Endothelial cell of umbilical vein (primary cell): ENCODE measurements around the gene NEK7. TPM values are rescaled to one million over a fixed set of nuclear protein-coding genes. Genes with fewer than 3 reads are reported as not detected.

Experiments used
- BruUV-seq: library from RNA; stranded (reverse); fragments of 400-500 nt; replicated peaks from 2 replicates; lab custom pipeline; 2021; lab: Mats Ljungman, UMichigan
- CTCF ChIA-PET: fragments of 300-600, 350-600 bp; sonication (Branson Sonifier 250); formaldehyde crosslinking; loops from one replicate; lab custom pipeline; 2021; ENCODE audit warnings: antibody characterized with exemption, inconsistent platforms; lab: Charles Lee
- POLR2A ChIA-PET: fragments of 300-600, 350-600 bp; sonication (Branson Sonifier 250); formaldehyde crosslinking; loops from one replicate; lab custom pipeline; 2021; ENCODE audit warnings: antibody characterized with exemption, inconsistent platforms; lab: Charles Lee
- DNase-seq: peaks from one replicate; pipeline ENCODE4 v3.0.0-alpha.2; 2011; ENCODE audit warnings: low read depth, low spot score
- FAIRE-seq: peaks from 2 replicates; lab custom pipeline; 2011; peaks lifted over from hg19 to GRCh38; lab: Jason Lieb, UNC
- H2AFZ ChIP-seq: 2 replicates; pipeline ENCODE4 v1.6.0; 2012; ENCODE audit warnings: low read depth, low read length, control low read depth, inconsistent platforms
- H3K27ac ChIP-seq: 2 replicates; pipeline ENCODE4 v1.5.1; 2011; ENCODE audit warnings: low read depth, mild to moderate bottlenecking, control low read depth, low read length, moderate library complexity; ENCODE audit not compliant: insufficient read depth
- H3K27me3 ChIP-seq, 2 experiments: 2 replicates each; pipeline versions ENCODE4 v1.6.0 to v1.6.1; 2011; ENCODE audit warnings: low read length in 2 of 2, mixed read lengths in 1 of 2; ENCODE audit not compliant: control insufficient read depth in 2 of 2, insufficient read depth in 2 of 2
- H3K36me3 ChIP-seq, 2 experiments: 2 replicates in 1 of 2; 3 replicates in 1 of 2; pipeline ENCODE4 v1.5.1; 2011; ENCODE audit warnings: low read length in 2 of 2, mild to moderate bottlenecking in 1 of 2, moderate library complexity in 1 of 2; ENCODE audit not compliant: control insufficient read depth in 2 of 2, insufficient read depth in 2 of 2; ENCODE audit errors: extremely low read depth in 1 of 2
- H3K4me1 ChIP-seq: 3 replicates; pipeline ENCODE4 v1.5.1; 2011; ENCODE audit warnings: mild to moderate bottlenecking, low read length; ENCODE audit not compliant: control insufficient read depth, insufficient read depth; ENCODE audit errors: extremely low read depth
- H3K4me2 ChIP-seq: 2 replicates; pipeline ENCODE4 v1.6.1; 2011; ENCODE audit warnings: low read length, control low read depth, mixed read lengths; ENCODE audit not compliant: insufficient read depth
- H3K4me3 ChIP-seq, 3 experiments: fragments of 200-600 bp in 1 of 3; sonication (generic), shearing (Covaris generic) in 1 of 3; replicated peaks in 1 of 3; 2 replicates each; pipeline ENCODE4 v1.5.1; 2011 to 2016; ENCODE audit warnings: control low read depth in 3 of 3, low read length in 3 of 3, mild to moderate bottlenecking in 2 of 3, inconsistent platforms in 1 of 3, low read depth in 1 of 3, moderate library complexity in 1 of 3; ENCODE audit not compliant: insufficient read depth in 1 of 3
- H3K79me2 ChIP-seq: 2 replicates; pipeline ENCODE4 v1.6.0; 2012; ENCODE audit warnings: low read length, inconsistent platforms; ENCODE audit not compliant: control insufficient read depth, insufficient read depth
- H3K9ac ChIP-seq: replicated peaks from 2 replicates; pipeline ENCODE3; 2011; ENCODE audit warnings: low read length, control low read depth; ENCODE audit not compliant: insufficient read depth; ENCODE audit errors: extremely low read depth
- H3K9me1 ChIP-seq: replicated peaks from 3 replicates; pipeline ENCODE4 v1.6.0; 2011; ENCODE audit warnings: mild to moderate bottlenecking, low read length; ENCODE audit not compliant: control insufficient read depth, insufficient read depth; ENCODE audit errors: extremely low read depth
- H3K9me3 ChIP-seq: replicated peaks from 2 replicates; pipeline ENCODE4 v1.5.1; 2012; ENCODE audit warnings: low read length, inconsistent platforms; ENCODE audit not compliant: control insufficient read depth, insufficient read depth
- H4K20me1 ChIP-seq: replicated peaks from 2 replicates; pipeline ENCODE3; 2011; ENCODE audit warnings: mild to moderate bottlenecking, low read length; ENCODE audit not compliant: control insufficient read depth, insufficient read depth; ENCODE audit errors: extremely low read depth
- EZH2 ChIP-seq: IDR thresholded peaks from 2 replicates; pipeline ENCODE4 v1.6.1; 2012; ENCODE audit warnings: borderline replicate concordance, low read depth, mild to moderate bottlenecking, moderate library complexity, low read length, inconsistent platforms; ENCODE audit not compliant: severe bottlenecking
- FOS ChIP-seq: IDR thresholded peaks from 2 replicates; pipeline ENCODE4 v1.6.1; 2011; ENCODE audit warnings: mild to moderate bottlenecking, low read length, moderate library complexity, borderline replicate concordance; ENCODE audit not compliant: insufficient read depth
- GATA2 ChIP-seq: IDR thresholded peaks from 2 replicates; pipeline ENCODE4 v1.7.0; 2011; ENCODE audit warnings: low read depth, mild to moderate bottlenecking, moderate library complexity, mixed read lengths, low read length; ENCODE audit not compliant: insufficient read length, insufficient read depth
- JUN ChIP-seq: IDR thresholded peaks from 2 replicates; pipeline ENCODE4 v1.6.1; 2011; ENCODE audit warnings: borderline replicate concordance, low read depth; ENCODE audit not compliant: insufficient read length, insufficient read depth
- MYC ChIP-seq: IDR thresholded peaks from one replicate; pipeline ENCODE4 v1.6.1; 2011; ENCODE audit warnings: mild to moderate bottlenecking, low read depth, low read length
- POLR2A ChIP-seq: IDR thresholded peaks from 2 replicates; pipeline ENCODE4 v1.6.1; 2012; ENCODE audit warnings: low read depth, mild to moderate bottlenecking, control low read depth, low read length
- POLR2AphosphoS5 ChIP-seq: IDR thresholded peaks from 2 replicates; pipeline ENCODE4 v1.6.1; 2012; ENCODE audit warnings: low read depth, mild to moderate bottlenecking, control low read depth, low read length, moderate library complexity; ENCODE audit not compliant: insufficient read depth
- dilution Hi-C: fragments of 300-500 bp; cut with MboI; formaldehyde crosslinking; loops from one replicate; pipeline ENCODE4 v1.15.0; 2019; ENCODE audit warnings: low sequenced_read_pairs; ENCODE audit not compliant: extremely low pct_ligation_motif_present
- intact Hi-C: fragments of 100-400 bp; cut with micrococcal nuclease; formaldehyde crosslinking; loops from one replicate; pipeline ENCODE4 v1.10.0; 2022
- polyA plus RNA-seq, 4 experiments: library from polyadenylated mRNA; depleted of rRNA in 3 of 4; stranded (reverse) in 3 of 4; unstranded in 1 of 4; fragments of >200 nt; gene quantifications; 2 replicates each; pipeline versions ENCODE4 v1.2.1 to v1.2.3, GENCODE V29; 2011 to 2012; ENCODE audit warnings: missing spikeins in 1 of 4
- total RNA-seq: library from RNA; stranded (reverse); gene quantifications from 2 replicates; pipeline ENCODE4 v1.2.3, GENCODE V29; 2021
- TF ChIP-seq, protein P1 (sequence below): IDR thresholded peaks from 2 replicates; pipeline ENCODE4 v1.6.1; 2011; ENCODE audit not compliant: insufficient read depth, insufficient read length
- TF ChIP-seq, protein P2 (sequence below), 2 donors: IDR thresholded peaks; 1 replicate in 1 of 2; 2 replicates in 1 of 2; pipeline ENCODE4 v1.5.1; 2011; ENCODE audit warnings: low read length in 2 of 2, mild to moderate bottlenecking in 2 of 2, moderate library complexity in 2 of 2, control low read depth in 1 of 2, inconsistent platforms in 1 of 2, low read depth in 1 of 2; ENCODE audit not compliant: insufficient read depth in 1 of 2; ENCODE audit errors: extremely low read depth in 1 of 2

The NEK7 gene
- total and polyA plus RNA-seq, 2 donors (not counting 3 experiments of a cell fraction or from before 2014, with no cell fraction given), result 22.6 to 45.7 TPM

DNA sequence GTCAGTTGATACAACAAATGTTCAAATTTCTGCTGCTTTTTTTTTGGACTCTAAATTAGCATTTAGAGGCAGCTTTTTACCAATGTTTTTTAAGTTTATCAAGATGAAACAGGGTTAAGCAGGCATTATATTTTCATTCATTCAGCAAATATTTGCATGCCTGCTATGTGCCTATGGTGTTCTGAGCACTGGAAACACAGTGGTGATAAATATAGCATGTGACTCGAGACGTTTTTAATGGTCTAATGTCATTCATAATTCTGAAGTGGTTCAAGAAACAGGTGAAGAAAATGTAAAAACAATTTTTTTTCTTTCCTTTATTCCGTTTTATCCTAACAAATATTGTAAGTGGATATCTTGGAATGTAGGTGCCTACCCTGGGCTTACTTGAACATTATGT lies 26.8 kb downstream of the NEK7 start:
- intact Hi-C loops, result no loop called here
- Histone ChIP-seq H3K4me3 (no peak overlapping the region), H4K20me1 (peaks cover 22% of the 10 kb centered on the region), H3K79me2 (peaks cover 96% of the 10 kb centered on the region), H3K4me1 (peaks cover 11% of the 10 kb centered on the region), H3K27me3 (no peaks in the 10 kb centered on the region), H3K36me3 (no peaks in the 10 kb centered on the region), H3K4me2 (no peak overlapping the region), H3K27ac (no peak overlapping the region), H2AFZ (no peak overlapping the region), H3K9me1 (no peaks in the 10 kb centered on the region), H3K9me3 (no peaks in the 10 kb centered on the region), H3K9ac (no peak overlapping the region)
- dilution Hi-C loops, result no loop called here
- CTCF ChIA-PET, result interaction anchor here (1.0 to 1.5 kb wide), 2 partner anchors 10 to 13 kb away, joined by 3 to 4 read pairs; no protein-coding TSS in a partner anchor
- DNase-seq (no peak), FAIRE-seq (no peak)
- POLR2A ChIA-PET, result interaction anchor here (0.6 kb wide), 1 partner anchor 10 kb away, joined by 3 read pairs; no protein-coding TSS in a partner anchor
- no TSS peak for BruUV-seq
- no peak for TF ChIP-seq GATA2
- no peak for TF ChIP-seq FOS
- TF ChIP-seq MYC, result no peak
- no peak for TF ChIP-seq JUN
- TF ChIP-seq, protein P1, sequence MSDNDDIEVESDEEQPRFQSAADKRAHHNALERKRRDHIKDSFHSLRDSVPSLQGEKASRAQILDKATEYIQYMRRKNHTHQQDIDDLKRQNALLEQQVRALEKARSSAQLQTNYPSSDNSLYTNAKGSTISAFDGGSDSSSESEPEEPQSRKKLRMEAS, result no peak
- TF ChIP-seq, protein P2, sequence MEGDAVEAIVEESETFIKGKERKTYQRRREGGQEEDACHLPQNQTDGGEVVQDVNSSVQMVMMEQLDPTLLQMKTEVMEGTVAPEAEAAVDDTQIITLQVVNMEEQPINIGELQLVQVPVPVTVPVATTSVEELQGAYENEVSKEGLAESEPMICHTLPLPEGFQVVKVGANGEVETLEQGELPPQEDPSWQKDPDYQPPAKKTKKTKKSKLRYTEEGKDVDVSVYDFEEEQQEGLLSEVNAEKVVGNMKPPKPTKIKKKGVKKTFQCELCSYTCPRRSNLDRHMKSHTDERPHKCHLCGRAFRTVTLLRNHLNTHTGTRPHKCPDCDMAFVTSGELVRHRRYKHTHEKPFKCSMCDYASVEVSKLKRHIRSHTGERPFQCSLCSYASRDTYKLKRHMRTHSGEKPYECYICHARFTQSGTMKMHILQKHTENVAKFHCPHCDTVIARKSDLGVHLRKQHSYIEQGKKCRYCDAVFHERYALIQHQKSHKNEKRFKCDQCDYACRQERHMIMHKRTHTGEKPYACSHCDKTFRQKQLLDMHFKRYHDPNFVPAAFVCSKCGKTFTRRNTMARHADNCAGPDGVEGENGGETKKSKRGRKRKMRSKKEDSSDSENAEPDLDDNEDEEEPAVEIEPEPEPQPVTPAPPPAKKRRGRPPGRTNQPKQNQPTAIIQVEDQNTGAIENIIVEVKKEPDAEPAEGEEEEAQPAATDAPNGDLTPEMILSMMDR (IDR thresholded peaks at IDR 0.05; ENCODE audit: extremely low read depth in 1 of 2, insufficient read depth in 1 of 2, low read depth in 1 of 2, low read length in 2 of 2), result no peak
- TF ChIP-seq POLR2A, result no peak
- no peak for TF ChIP-seq EZH2
- no peak for TF ChIP-seq POLR2AphosphoS5
